IPS-15b (cell line): ENCODE measurements around the gene ZNF296.

ENCODE experiments used
- H3K27me3 ChIP-seq: one replicate; pipeline ENCODE4 v1.6.1; 2013; ENCODE audit warnings: low read length; ENCODE audit not compliant: control insufficient read depth, insufficient read depth
- H3K36me3 ChIP-seq: one replicate; pipeline ENCODE4 v1.6.1; 2013; ENCODE audit warnings: low read length; ENCODE audit not compliant: control insufficient read depth, insufficient read depth
- H3K4me1 ChIP-seq: one replicate; pipeline ENCODE4 v1.6.1; 2013; ENCODE audit warnings: mild to moderate bottlenecking, low read length; ENCODE audit not compliant: control insufficient read depth, insufficient read depth
- H3K4me3 ChIP-seq: one replicate; pipeline ENCODE4 v1.5.1; 2013; ENCODE audit warnings: low read depth, low read length
- H3K9ac ChIP-seq: one replicate; pipeline ENCODE4 v1.6.1; 2013; ENCODE audit warnings: low read depth, mild to moderate bottlenecking, low read length
- H3K9me3 ChIP-seq: one replicate; pipeline ENCODE4 v1.6.1; 2013; ENCODE audit warnings: mild to moderate bottlenecking, low read length; ENCODE audit not compliant: control insufficient read depth, insufficient read depth

Gene ZNF296

DNA sequence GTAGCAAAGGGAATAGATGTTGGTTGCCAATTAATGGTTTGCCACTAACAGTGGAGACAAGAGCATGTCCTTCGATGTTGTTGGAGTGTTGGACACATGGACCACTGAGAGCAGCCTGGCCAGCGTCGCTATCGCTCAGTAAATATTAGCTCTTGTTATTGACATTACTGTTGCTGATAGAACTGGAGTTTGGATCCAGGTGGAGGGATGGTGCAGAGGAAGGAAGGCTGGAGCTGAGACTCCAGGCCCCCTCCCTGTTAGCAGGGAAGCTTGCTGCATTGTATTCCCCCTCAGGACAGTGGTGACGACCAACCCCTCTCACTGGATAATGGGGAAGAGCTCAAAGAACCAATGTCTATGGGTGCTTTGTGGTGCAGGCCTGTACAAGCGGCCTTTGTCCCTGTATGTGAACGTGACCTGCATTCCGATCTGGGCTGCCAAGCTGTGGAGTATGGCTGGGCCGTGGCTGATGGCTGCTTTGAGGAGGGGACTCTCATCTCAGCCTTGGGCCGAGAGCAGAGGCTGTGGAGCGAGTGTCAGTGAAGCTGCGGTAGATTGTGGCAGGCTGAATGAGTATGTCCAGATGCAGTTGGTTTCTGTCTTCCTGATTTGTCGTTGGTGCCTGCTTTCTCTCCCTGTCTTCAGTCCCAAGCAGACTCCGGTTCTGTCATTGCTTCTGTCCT is 30.5 kb downstream of the ZNF296 start:
- no peak overlapping the region for H3K4me3 ChIP-seq
- H3K9me3 ChIP-seq = no peaks in the 10 kb centered on the region
- no peaks in the 10 kb centered on the region for H3K27me3 ChIP-seq
- H3K36me3 ChIP-seq = peaks cover 32% of the 10 kb centered on the region
- peak overlapping the region; percentile 26 for H3K9ac ChIP-seq
- H3K4me1 ChIP-seq = no peaks in the 10 kb centered on the region

DNA sequence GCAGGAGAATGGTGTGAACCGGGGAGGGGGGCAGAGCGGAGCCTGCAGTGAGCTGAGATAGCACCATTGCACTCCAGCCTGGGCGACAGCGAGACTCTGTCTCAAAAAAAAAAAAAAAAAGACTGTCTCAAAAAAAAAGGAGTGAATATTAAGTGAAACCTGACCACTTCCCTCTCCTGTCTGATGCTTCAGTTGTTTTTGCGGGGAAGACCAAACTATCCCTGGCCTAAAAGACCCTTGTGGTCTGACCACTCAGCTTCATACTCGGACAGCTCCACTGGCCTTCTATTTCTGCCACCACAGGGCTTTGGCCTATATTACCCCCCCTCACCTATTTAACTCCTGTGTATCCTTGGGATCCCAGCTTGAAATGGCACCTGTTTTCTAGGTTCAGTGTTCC is 35.2 kb downstream of the ZNF296 start:
- no peak overlapping the region for H3K9ac ChIP-seq
- peaks cover 6% of the 10 kb centered on the region for H3K4me1 ChIP-seq
- no peak overlapping the region for H3K4me3 ChIP-seq

DNA sequence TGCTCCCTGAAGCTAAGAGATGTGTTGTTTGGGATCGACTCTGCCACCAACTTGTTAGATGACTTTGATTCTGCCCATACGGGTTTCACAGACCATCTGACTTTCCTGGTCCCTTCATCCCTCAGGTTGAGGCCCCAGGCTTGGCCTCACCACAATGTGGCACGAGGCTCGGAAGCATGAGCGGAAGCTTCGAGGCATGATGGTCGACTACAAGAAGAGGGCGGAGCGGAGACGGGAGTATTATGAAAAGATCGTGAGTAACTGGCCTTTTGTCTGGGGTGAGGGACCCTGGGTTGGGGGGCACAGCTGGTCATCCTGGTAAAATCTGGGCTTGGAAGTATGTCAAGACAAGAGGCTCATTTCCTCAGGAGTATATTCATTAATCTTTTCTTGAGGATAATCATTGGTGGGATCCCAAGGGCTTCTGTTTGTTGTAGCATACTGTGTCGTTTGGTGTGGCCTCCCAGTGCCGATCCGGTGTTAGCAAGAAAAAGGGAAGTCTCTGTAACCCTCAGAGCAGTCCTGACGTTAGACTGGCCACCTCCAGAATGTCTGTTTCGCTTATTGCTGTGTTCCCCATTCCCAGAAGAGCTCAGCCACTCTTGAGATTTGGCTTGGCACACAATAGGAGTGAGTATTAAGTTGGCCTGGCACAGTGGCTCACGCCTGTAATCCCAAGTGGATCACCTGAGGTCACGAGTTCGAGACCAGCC is 36.1 kb downstream of the ZNF296 start:
- peak overlapping the region; percentile 96 for H3K4me3 ChIP-seq
- no peaks in the 10 kb centered on the region for H3K9me3 ChIP-seq
- no peaks in the 10 kb centered on the region for H3K27me3 ChIP-seq
- no peak overlapping the region for H3K9ac ChIP-seq
- peaks cover 6% of the 10 kb centered on the region for H3K4me1 ChIP-seq
- peaks cover 37% of the 10 kb centered on the region for H3K36me3 ChIP-seq

More for the DNA sequence above, 35.2 kb downstream of the ZNF296 start:
- no peaks in the 10 kb centered on the region for H3K27me3 ChIP-seq
- H3K9me3 ChIP-seq = no peaks in the 10 kb centered on the region
- H3K36me3 ChIP-seq = peaks cover 37% of the 10 kb centered on the region

DNA sequence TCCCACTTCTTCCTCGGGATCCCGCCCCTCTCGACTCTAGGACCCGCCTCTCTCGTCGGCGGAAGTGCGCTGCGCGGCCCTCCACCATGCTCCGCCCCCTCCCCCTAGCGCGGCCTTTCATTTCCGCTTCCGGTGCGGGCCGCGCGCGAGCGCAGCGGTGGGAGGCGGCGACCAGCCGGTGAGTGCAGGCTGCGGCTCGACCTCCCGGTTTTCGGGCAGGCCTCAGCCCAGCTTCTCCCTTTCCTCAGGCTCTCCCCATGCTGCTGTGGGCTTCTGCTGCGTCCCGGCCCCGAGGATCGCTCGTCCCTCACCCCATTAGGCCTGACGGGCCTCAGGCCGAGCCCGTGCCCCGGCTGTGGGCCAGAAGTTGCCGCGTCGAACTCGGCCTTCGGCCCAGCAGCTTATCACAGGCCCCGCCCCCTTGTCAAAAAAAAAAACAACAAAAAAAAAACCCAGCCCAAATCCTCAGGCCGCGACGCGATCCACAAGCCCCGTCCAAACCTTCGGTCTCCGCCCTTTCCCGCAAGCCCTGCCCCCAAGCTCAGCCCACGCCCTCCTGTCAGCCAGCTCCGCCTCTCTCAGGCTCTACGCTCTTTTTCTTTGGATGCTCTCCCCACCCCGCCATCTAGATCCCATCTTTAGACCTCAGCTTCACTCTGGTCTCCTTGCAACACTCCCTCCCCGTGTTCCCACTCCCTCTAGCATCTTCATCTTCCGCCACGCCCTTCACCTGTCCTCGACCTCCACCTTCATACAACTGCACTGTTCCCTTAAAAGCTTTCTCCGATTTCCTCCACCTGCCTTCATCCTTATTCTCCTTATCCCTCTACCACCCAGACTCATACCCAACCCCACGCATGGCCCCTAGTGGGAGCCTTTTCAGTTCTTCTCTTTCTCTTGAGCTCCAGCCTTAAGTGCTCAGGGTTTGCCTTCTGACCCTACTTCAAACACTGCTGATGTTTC is 37.1 kb downstream of the ZNF296 start, which contains the start of gene CLASRP:
Gene CLASRP, plus strand, starts transcription at position 115 of the 963 bp plus-strand sequence. CDS start 1,168 bp downstream, outside the sequence.
- Histone ChIP-seq H3K27me3 (no peaks in the 10 kb centered on the region), H3K4me3 (peak within 1 kb of the TSS; percentile 96), H3K36me3 (peaks cover 37% of the 10 kb centered on the region), H3K4me1 (peaks cover 6% of the 10 kb centered on the region), H3K9ac (peak within 1 kb of the TSS; percentile 73), H3K9me3 (no peaks in the 10 kb centered on the region)

DNA sequence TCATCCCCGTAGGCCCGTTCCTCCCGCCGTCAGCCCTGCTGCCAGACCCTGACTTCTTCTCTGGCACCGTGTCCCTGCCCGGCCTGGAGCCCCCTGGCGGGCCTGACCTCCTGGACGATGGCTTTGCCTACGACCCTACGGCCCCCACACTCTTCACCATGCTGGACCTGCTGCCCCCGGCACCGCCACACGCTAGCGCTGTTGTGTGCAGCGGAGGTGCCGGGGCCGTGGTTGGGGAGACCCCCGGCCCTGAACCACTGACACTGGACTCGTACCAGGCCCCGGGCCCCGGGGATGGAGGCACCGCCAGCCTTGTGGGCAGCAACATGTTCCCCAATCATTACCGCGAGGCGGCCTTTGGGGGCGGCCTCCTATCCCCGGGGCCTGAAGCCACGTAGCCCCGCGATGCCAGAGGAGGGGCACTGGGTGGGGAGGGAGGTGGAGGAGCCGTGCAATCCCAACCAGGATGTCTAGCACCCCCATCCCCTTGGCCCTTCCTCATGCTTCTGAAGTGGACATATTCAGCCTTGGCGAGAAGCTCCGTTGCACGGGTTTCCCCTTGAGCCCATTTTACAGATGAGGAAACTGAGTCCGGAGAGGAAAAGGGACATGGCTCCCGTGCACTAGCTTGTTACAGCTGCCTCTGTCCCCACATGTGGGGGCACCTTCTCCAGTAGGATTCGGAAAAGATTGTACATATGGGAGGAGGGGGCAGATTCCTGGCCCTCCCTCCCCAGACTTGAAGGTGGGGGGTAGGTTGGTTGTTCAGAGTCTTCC is 38.7 kb downstream of the ZNF296 start:
- Histone ChIP-seq H3K27me3 (no peaks in the 10 kb centered on the region), H3K36me3 (peaks cover 33% of the 10 kb centered on the region), H3K4me1 (peaks cover 6% of the 10 kb centered on the region), H3K9me3 (no peaks in the 10 kb centered on the region), H3K9ac (no peak overlapping the region), H3K4me3 (no peak overlapping the region)

DNA sequence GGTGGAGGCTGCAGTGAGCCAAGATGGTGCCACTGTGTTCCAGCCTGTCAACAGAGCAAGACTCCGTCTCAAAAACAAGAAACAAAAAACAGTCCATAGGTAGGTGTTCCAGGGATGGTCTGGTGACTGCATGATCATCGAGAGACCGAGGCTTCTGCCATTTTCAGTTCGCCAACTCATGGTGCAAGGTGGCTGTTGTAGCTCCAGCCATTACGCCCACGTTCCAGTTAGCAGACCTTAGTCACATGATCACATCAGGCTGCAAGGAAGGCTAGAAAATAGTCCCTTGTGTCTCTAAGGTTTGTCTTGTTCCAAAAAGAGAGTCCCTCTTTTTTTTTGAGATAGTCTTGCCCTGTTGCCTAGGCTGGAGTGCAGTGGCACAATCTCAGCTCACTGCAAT is 40.5 kb downstream of the ZNF296 start:
- H3K4me1 ChIP-seq = peaks cover 6% of the 10 kb centered on the region
- peaks cover 25% of the 10 kb centered on the region for H3K36me3 ChIP-seq
- H3K9me3 ChIP-seq = no peaks in the 10 kb centered on the region
- no peaks in the 10 kb centered on the region for H3K27me3 ChIP-seq
- H3K9ac ChIP-seq = no peak overlapping the region
- H3K4me3 ChIP-seq = no peak overlapping the region

DNA sequence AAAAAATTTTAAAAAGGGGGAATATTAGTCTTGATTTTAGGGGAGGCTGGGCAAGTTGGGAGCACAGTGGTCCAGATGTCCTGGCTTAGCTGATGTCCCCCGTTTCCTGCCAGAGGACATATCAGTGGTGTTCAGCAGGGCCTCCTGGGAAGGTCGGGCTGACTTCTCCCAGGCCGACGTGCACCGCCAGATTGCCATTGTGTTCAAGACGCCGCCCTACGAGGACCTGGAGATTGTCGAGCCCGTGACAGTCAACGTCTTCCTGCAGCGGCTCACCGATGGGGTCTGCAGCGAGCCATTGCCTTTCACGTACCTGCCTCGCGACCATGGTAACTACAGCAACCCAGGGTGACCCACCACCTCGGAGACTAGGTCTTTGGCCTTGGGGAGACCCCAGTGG is 43.9 kb downstream of the ZNF296 start:
- Histone ChIP-seq H3K27me3 (no peaks in the 10 kb centered on the region), H3K4me1 (no peaks in the 10 kb centered on the region), H3K36me3 (peaks cover 25% of the 10 kb centered on the region), H3K9ac (no peak overlapping the region), H3K9me3 (no peaks in the 10 kb centered on the region), H3K4me3 (no peak overlapping the region)

DNA sequence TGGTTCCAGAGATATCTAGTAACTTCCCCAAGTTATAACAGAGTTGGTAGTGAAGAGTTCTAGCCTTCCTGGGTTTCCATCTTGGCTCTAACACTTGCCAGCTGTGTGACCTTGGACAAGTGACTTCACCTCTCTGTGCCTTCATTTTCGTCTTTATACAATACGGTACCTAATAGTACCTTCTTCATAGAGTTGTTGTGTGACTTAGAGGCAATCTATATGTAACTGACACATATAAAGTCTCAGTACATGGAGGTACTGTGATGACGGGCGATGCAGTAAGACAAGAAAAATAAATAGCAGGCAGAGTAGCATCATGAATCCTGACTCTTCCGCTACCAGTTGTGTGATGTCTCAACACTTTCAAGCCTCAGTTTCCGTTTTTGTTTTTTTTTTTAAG is 45.5 kb downstream of the ZNF296 start:
- Histone ChIP-seq H3K9me3 (no peaks in the 10 kb centered on the region), H3K4me1 (no peaks in the 10 kb centered on the region), H3K36me3 (peaks cover 24% of the 10 kb centered on the region), H3K9ac (no peak overlapping the region), H3K27me3 (no peaks in the 10 kb centered on the region), H3K4me3 (no peak overlapping the region)

DNA sequence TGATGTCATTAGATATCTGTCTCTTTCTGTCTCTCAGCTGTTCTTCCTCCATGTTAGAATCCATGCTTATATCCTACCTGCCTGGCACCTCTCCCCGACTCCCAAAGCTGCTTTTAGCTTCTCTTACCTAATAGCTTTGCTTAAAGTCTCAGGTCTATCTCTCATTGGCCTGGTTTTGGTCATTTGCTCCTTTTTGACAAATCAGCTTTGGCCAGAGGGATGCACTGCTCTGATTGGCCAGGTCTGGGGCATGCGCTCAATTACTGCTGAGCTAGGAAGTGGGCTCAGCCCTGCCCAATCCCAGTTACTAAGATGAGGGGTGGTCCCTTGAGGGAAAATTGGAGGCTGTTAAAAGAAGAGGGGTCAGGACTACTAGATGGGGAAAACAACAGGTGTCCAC is 48.9 kb downstream of the ZNF296 start:
- H3K36me3 ChIP-seq = peaks cover 10% of the 10 kb centered on the region
- no peak overlapping the region for H3K4me3 ChIP-seq
- H3K4me1 ChIP-seq = no peaks in the 10 kb centered on the region
- H3K9ac ChIP-seq = no peak overlapping the region
- no peaks in the 10 kb centered on the region for H3K9me3 ChIP-seq
- H3K27me3 ChIP-seq = no peaks in the 10 kb centered on the region

DNA sequence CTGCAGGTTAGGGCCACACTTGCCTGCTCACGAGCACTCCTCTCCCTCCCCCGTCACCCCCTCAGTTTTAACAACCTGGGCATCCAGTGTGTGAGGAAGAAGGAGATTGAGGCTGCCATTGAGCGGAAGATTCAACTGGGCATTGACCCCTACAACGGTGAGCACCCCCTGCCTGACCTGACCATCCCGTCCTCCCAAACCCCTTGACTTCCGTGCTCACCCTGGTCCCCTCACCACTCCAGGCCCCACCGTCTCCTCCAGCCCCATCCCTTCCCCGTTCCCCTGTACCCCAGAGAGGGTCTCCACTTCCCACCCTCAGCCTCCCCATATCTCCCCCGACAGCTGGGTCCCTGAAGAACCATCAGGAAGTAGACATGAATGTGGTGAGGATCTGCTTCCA is 51.0 kb downstream of the ZNF296 start:
- no peak overlapping the region for H3K9ac ChIP-seq
- H3K4me3 ChIP-seq = no peak overlapping the region
- peaks cover 8% of the 10 kb centered on the region for H3K36me3 ChIP-seq

DNA sequence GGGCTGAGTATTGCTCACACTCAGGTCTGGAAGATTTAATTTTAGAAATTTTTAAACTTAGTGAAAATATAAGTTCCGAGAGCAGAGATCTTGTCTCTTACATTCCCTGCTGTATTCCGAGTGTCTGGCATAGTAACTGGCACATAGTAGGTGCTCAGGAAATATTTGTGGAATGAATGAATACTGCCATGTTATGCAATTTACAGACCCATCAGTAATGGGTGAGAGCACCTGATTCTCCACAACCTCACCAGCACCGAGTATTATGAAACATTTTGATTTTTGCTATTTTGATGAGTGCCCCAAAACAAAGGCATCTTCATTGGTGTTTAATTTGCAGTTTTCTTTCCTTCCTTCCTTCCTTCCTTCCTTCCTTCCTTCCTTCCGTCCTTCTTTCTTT is 53.2 kb downstream of the ZNF296 start:
- Histone ChIP-seq H3K27me3 (no peaks in the 10 kb centered on the region), H3K36me3 (no peaks in the 10 kb centered on the region), H3K9ac (no peak overlapping the region), H3K9me3 (no peaks in the 10 kb centered on the region), H3K4me1 (no peaks in the 10 kb centered on the region), H3K4me3 (no peak overlapping the region)

More for the DNA sequence above, 51.0 kb downstream of the ZNF296 start:
- no peaks in the 10 kb centered on the region for H3K27me3 ChIP-seq
- no peaks in the 10 kb centered on the region for H3K4me1 ChIP-seq
- H3K9me3 ChIP-seq = no peaks in the 10 kb centered on the region
